Activated naive CD8-positive, alpha-beta T cell (primary cell): ENCODE data around the gene ANKRD53.

Source experiments
- H3K27ac Mint-ChIP-seq: one replicate; pipeline ENCODE4 v1.8.0; 2021; ENCODE audit warnings: mixed read lengths
- H3K27me3 Mint-ChIP-seq: one replicate; pipeline ENCODE4 v1.8.0; 2021; ENCODE audit warnings: mixed read lengths
- H3K36me3 Mint-ChIP-seq: one replicate; pipeline ENCODE4 v1.8.0; 2021; ENCODE audit warnings: mixed read lengths
- H3K4me1 Mint-ChIP-seq: one replicate; pipeline ENCODE4 v1.8.0; 2021; ENCODE audit warnings: low read depth, mixed read lengths
- H3K4me3 Mint-ChIP-seq: one replicate; pipeline ENCODE4 v1.8.0; 2021; ENCODE audit warnings: mild to moderate bottlenecking, mixed read lengths
- H3K9me3 Mint-ChIP-seq: one replicate; pipeline ENCODE4 v1.8.0; 2021; ENCODE audit warnings: low read depth, mixed read lengths

ANKRD53 gene

GRCh38 chr2:70958759-70959158 lies 19.7 kb upstream of the ANKRD53 start:
- peaks cover 27% of the 10 kb centered on the region for H3K27me3 Mint-ChIP-seq
- H3K27ac Mint-ChIP-seq: no peak overlapping the region
- H3K36me3 Mint-ChIP-seq: no peaks in the 10 kb centered on the region

GRCh38 chr2:70959271-70959761 lies 19.1 kb upstream of the ANKRD53 start:
- Mint-ChIP-seq H3K27me3 (peaks cover 26% of the 10 kb centered on the region), H3K9me3 (no peaks in the 10 kb centered on the region), H3K27ac (no peak overlapping the region), H3K4me1 (peaks cover 7% of the 10 kb centered on the region), H3K36me3 (no peaks in the 10 kb centered on the region), H3K4me3 (no peak overlapping the region)

More at GRCh38 chr2:70958759-70959158, 19.7 kb upstream of the ANKRD53 start:
- no peak overlapping the region for H3K4me3 Mint-ChIP-seq
- H3K9me3 Mint-ChIP-seq: no peaks in the 10 kb centered on the region
- H3K4me1 Mint-ChIP-seq: peaks cover 7% of the 10 kb centered on the region

- Mint-ChIP-seq H3K27ac (no peak overlapping the region), H3K4me3 (no peak overlapping the region), H3K27me3 (peaks cover 28% of the 10 kb centered on the region), H3K9me3 (no peaks in the 10 kb centered on the region), H3K36me3 (no peaks in the 10 kb centered on the region), H3K4me1 (peaks cover 11% of the 10 kb centered on the region)
Measured at GRCh38 chr2:70959851-70960832, 18.3 kb upstream of the ANKRD53 start.

GRCh38 chr2:70960833-70961647 lies 17.4 kb upstream of the ANKRD53 start:
- Mint-ChIP-seq H3K27me3 (peaks cover 23% of the 10 kb centered on the region), H3K27ac (no peak overlapping the region), H3K4me1 (peaks cover 13% of the 10 kb centered on the region), H3K9me3 (no peaks in the 10 kb centered on the region), H3K4me3 (no peak overlapping the region), H3K36me3 (no peaks in the 10 kb centered on the region)

- Mint-ChIP-seq H3K36me3 (no peaks in the 10 kb centered on the region), H3K4me1 (peaks cover 13% of the 10 kb centered on the region), H3K4me3 (no peak overlapping the region), H3K27ac (no peak overlapping the region), H3K9me3 (no peaks in the 10 kb centered on the region), H3K27me3 (peaks cover 21% of the 10 kb centered on the region)
Measured at GRCh38 chr2:70961648-70961994, 16.8 kb upstream of the ANKRD53 start.

- Mint-ChIP-seq H3K36me3 (no peaks in the 10 kb centered on the region), H3K27me3 (peaks cover 21% of the 10 kb centered on the region), H3K9me3 (no peaks in the 10 kb centered on the region), H3K27ac (no peak overlapping the region), H3K4me1 (peaks cover 13% of the 10 kb centered on the region), H3K4me3 (no peak overlapping the region)
Measured at GRCh38 chr2:70962211-70962884, 16.1 kb upstream of the ANKRD53 start.

- H3K36me3 Mint-ChIP-seq: no peaks in the 10 kb centered on the region
- H3K9me3 Mint-ChIP-seq: no peaks in the 10 kb centered on the region
- H3K4me3 Mint-ChIP-seq: no peak overlapping the region
- peaks cover 20% of the 10 kb centered on the region for H3K27me3 Mint-ChIP-seq
- H3K4me1 Mint-ChIP-seq: peaks cover 10% of the 10 kb centered on the region
- no peak overlapping the region for H3K27ac Mint-ChIP-seq
Measured at GRCh38 chr2:70962885-70963878, 15.2 kb upstream of the ANKRD53 start.

GRCh38 chr2:70964133-70964532 lies 14.3 kb upstream of the ANKRD53 start:
- Mint-ChIP-seq H3K27ac (no peak overlapping the region), H3K9me3 (no peaks in the 10 kb centered on the region), H3K36me3 (no peaks in the 10 kb centered on the region), H3K4me1 (peaks cover 5% of the 10 kb centered on the region), H3K4me3 (no peak overlapping the region), H3K27me3 (peaks cover 20% of the 10 kb centered on the region)

- Mint-ChIP-seq H3K4me1 (peaks cover 5% of the 10 kb centered on the region), H3K4me3 (peak overlapping the region; percentile 89), H3K27me3 (peaks cover 20% of the 10 kb centered on the region), H3K27ac (peak overlapping the region; percentile 50), H3K9me3 (no peaks in the 10 kb centered on the region), H3K36me3 (no peaks in the 10 kb centered on the region)
Measured at GRCh38 chr2:70964596-70965386, 13.6 kb upstream of the ANKRD53 start.

- Mint-ChIP-seq H3K4me3 (peak overlapping the region; percentile 89), H3K4me1 (peaks cover 5% of the 10 kb centered on the region), H3K36me3 (no peaks in the 10 kb centered on the region), H3K9me3 (no peaks in the 10 kb centered on the region), H3K27me3 (peaks cover 19% of the 10 kb centered on the region), H3K27ac (no peak overlapping the region)
Measured at GRCh38 chr2:70965506-70965905, 12.9 kb upstream of the ANKRD53 start.

GRCh38 chr2:70966681-70967080 lies 11.7 kb upstream of the ANKRD53 start:
- no peaks in the 10 kb centered on the region for H3K9me3 Mint-ChIP-seq

GRCh38 chr2:70967189-70967588 lies 11.2 kb upstream of the ANKRD53 start:
- Mint-ChIP-seq H3K27ac (no peak overlapping the region), H3K36me3 (no peaks in the 10 kb centered on the region), H3K27me3 (peaks cover 13% of the 10 kb centered on the region), H3K9me3 (no peaks in the 10 kb centered on the region), H3K4me1 (peaks cover 5% of the 10 kb centered on the region), H3K4me3 (no peak overlapping the region)

More at GRCh38 chr2:70966681-70967080, 11.7 kb upstream of the ANKRD53 start:
- H3K27me3 Mint-ChIP-seq: peaks cover 15% of the 10 kb centered on the region
- H3K4me1 Mint-ChIP-seq: peaks cover 5% of the 10 kb centered on the region
- no peak overlapping the region for H3K4me3 Mint-ChIP-seq
- H3K27ac Mint-ChIP-seq: no peak overlapping the region
- H3K36me3 Mint-ChIP-seq: no peaks in the 10 kb centered on the region

- Mint-ChIP-seq H3K4me3 (no peak overlapping the region), H3K9me3 (no peaks in the 10 kb centered on the region), H3K36me3 (no peaks in the 10 kb centered on the region), H3K27ac (no peak overlapping the region), H3K4me1 (peaks cover 18% of the 10 kb centered on the region), H3K27me3 (peaks cover 2% of the 10 kb centered on the region)
Measured at GRCh38 chr2:70974592-70974991, 3.8 kb upstream of the ANKRD53 start.
